Measurements from ENCODE around the gene AEN. TPM values are rescaled to one million over a fixed set of nuclear protein-coding genes. Genes with fewer than 3 reads are reported as not detected.

Gene AEN
- total and polyA plus RNA-seq, 2 donors (not counting 3 experiments of a cell fraction or from before 2014, with no cell fraction given) = 34.2 to 35.6 TPM

- dilution Hi-C loops (cut with MboI; ENCODE audit: extremely low pct_ligation_motif_present, low sequenced_read_pairs) = no loop called here
- Histone ChIP-seq H4K20me1 (replicated peaks; ENCODE audit: control insufficient read depth, extremely low read depth, insufficient read depth, low read length) (no peaks in the 10 kb centered on the region), H3K9me3 (replicated peaks; ENCODE audit: control insufficient read depth, insufficient read depth, low read length) (no peaks in the 10 kb centered on the region), H3K9me1 (replicated peaks; ENCODE audit: control insufficient read depth, extremely low read depth, insufficient read depth, low read length) (no peaks in the 10 kb centered on the region), H3K4me1 (ENCODE audit: control insufficient read depth, extremely low read depth, insufficient read depth, low read length) (peaks cover 7% of the 10 kb centered on the region), H3K9ac (replicated peaks; ENCODE audit: extremely low read depth, insufficient read depth, low read length) (no peak overlapping the region), H3K27me3 (ENCODE audit: control insufficient read depth in 2 of 2, insufficient read depth in 2 of 2, low read length in 2 of 2) (no peaks in the 10 kb centered on the region), H3K27ac (ENCODE audit: insufficient read depth, low read depth, low read length) (no peak overlapping the region), H3K4me3 (replicated peaks in 1 of 3; ENCODE audit: insufficient read depth in 1 of 3, low read depth in 1 of 3, low read length in 3 of 3) (no peak overlapping the region), H3K4me2 (ENCODE audit: insufficient read depth, low read length) (no peak overlapping the region), H3K36me3 (ENCODE audit: control insufficient read depth in 2 of 2, extremely low read depth in 1 of 2, insufficient read depth in 2 of 2, low read length in 2 of 2) (no peaks in the 10 kb centered on the region), H2AFZ (ENCODE audit: low read depth, low read length) (no peak overlapping the region), H3K79me2 (ENCODE audit: control insufficient read depth, insufficient read depth, low read length) (peaks cover under 1% of the 10 kb centered on the region)
- no TSS peak for BruUV-seq (replicated peaks)
- FAIRE-seq = no peak
- TF ChIP-seq GATA2 (IDR thresholded peaks at IDR 0.05; ENCODE audit: insufficient read depth, insufficient read length, low read depth, low read length) = no peak
- no peak for TF ChIP-seq MAX (IDR thresholded peaks at IDR 0.05; ENCODE audit: insufficient read depth, insufficient read length)
- TF ChIP-seq CTCF (IDR thresholded peaks at IDR 0.05; ENCODE audit: extremely low read depth in 1 of 2, insufficient read depth in 1 of 2, low read depth in 1 of 2, low read length in 2 of 2) = no peak
- no peak for TF ChIP-seq EZH2 (IDR thresholded peaks at IDR 0.05; ENCODE audit: borderline replicate concordance, low read depth, low read length, severe bottlenecking)
- no peak for TF ChIP-seq POLR2A (IDR thresholded peaks at IDR 0.05; ENCODE audit: low read depth, low read length)
- CTCF ChIA-PET = interaction anchor here (1.1 to 2.1 kb wide), 3 partner anchors 8 to 149 kb away, joined by 3 to 6 read pairs (median 6); partner anchors contain the start of genes ISG20, MRPL46 and MRPS11
- DNase-seq (ENCODE audit: low read depth, low spot score) = no peak
- POLR2A ChIA-PET = no interaction called here
- intact Hi-C loops (cut with micrococcal nuclease) = no loop called here
Measured at GRCh38 chr15:88616240-88616639, 4.9 kb upstream of the AEN start.
